Heart left ventricle (tissue), 13 donors: ENCODE data around the gene DNTT.

ENCODE experiments used
- POLR2A ChIP-seq, 2 donors: fragments of 450-650 bp; IDR thresholded peaks; one replicate each; pipeline ENCODE4 v1.6.1; 2017; ENCODE audit warnings: antibody characterized with exemption in 2 of 2, mild to moderate bottlenecking in 2 of 2, moderate library complexity in 2 of 2
- TF ChIP-seq, protein P1 (sequence below), 12 donors: fragments of 200-600 bp; sonication (generic) in 4 of 12; IDR thresholded peaks; one replicate each; pipeline versions ENCODE4 v1.5.0 to v1.8.0; 2018 to 2022; ENCODE audit warnings: antibody characterized with exemption in 12 of 12, mild to moderate bottlenecking in 5 of 12
- donor health status: ischemic (EF 13 %, LVEDD 7.1; RV severe dilation, severe dysfunction).
- donor health status: DM: no; HTN: yes; CAD: no.
- donor health status: DM: no; HTN: no; CAD: no.
- donor health status: ischemic (EF 25% LVEDD 6.9; RV normal size, moderate dysfunction).
- donor health status: ischemic (EF 25% LVEDD 5.7; RV mildly dilated, moderate dysfunction).
- donor health status: ischemic (EF 35%, LVEDD 5.7; RV mildly dilated, moderate dysfunction).
- donor health status: nonischemic (EF 11% LVEDD 7.7; RV severe dilation, severe dysfunction).
- donor health status: DM: yes; HTN: yes; CAD: no.
- donor health status: PGD.
- donor health status: ischemic (EF 29% LVEDD 5.4; RV normal size, mild dysfunction).
- donor health status: nonischemic (EF 23%, LVEDD 6.1; RV moderate dilation, normal function).

- TF ChIP-seq, protein P1, sequence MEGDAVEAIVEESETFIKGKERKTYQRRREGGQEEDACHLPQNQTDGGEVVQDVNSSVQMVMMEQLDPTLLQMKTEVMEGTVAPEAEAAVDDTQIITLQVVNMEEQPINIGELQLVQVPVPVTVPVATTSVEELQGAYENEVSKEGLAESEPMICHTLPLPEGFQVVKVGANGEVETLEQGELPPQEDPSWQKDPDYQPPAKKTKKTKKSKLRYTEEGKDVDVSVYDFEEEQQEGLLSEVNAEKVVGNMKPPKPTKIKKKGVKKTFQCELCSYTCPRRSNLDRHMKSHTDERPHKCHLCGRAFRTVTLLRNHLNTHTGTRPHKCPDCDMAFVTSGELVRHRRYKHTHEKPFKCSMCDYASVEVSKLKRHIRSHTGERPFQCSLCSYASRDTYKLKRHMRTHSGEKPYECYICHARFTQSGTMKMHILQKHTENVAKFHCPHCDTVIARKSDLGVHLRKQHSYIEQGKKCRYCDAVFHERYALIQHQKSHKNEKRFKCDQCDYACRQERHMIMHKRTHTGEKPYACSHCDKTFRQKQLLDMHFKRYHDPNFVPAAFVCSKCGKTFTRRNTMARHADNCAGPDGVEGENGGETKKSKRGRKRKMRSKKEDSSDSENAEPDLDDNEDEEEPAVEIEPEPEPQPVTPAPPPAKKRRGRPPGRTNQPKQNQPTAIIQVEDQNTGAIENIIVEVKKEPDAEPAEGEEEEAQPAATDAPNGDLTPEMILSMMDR (IDR thresholded peaks at IDR 0.05), result no peak
- TF ChIP-seq POLR2A (IDR thresholded peaks at IDR 0.05), result no peak
Observed at GRCh38 chr10:96384506-96384905, 80.3 kb downstream of the DNTT start.
